ENCODE data around the gene HPX. TPM values are rescaled to one million over a fixed set of nuclear protein-coding genes. Genes with fewer than 3 reads are reported as not detected.

HPX gene
- total and polyA plus RNA-seq, 4 donors = 2,251 to 9,224 (median 5,760) TPM

DNA sequence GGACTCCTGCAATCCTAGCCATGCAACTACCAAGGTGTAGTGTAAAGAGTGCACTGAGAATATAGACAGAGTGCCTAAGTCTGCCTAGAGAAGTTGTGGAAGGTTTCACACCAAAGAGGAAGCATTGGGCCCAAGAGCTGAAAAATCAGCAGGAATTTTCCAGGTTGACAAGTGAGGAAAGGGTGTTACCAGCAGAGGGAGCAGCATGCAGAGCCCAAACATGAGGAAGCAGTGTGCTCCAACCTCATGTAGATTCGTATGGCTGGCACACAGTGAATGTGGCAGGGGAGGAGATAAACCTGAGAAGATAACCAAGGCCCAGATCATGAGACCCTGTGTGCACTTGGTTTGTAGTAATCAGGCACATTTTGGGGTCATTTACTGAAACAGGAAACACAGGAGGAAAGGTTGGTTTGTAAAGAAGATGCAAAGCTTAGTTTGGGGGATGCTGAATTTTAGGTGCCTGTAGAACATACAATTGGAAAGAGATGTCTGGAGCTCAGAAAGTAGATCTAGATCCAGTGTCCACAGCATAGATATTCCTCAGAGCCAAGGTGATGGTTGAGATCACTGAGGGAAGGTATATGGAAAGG lies 1.7 kb downstream of the HPX start:
- no peaks in the 10 kb centered on the region for H3K9me3 ChIP-seq (ENCODE audit: control insufficient read depth in 4 of 4, low read length in 3 of 4)
- 0% methylated on average over 1 of the region's 1 CpG for WGBS
- DNase-seq (ENCODE audit: low spot score) = peak; percentile 56
- H3K4me3 ChIP-seq (ENCODE audit: low read depth in 1 of 3, low read length in 3 of 3) = peak overlapping the region; percentile 66 to 98 (median 97)
- H3K4me1 ChIP-seq (ENCODE audit: control insufficient read depth in 4 of 4, insufficient read depth in 4 of 4, low read length in 3 of 4) = peaks cover 2 to 57% (median 36%) of the 10 kb centered on the region in 4 donors
- H3K36me3 ChIP-seq (ENCODE audit: control insufficient read depth in 4 of 4, insufficient read depth in 3 of 4, low read depth in 1 of 4, low read length in 3 of 4) = peaks cover 3 to 32% (median 21%) of the 10 kb centered on the region in 4 donors
- H3K9ac ChIP-seq (ENCODE audit: low read depth in 1 of 2, low read length in 2 of 2) = peak overlapping the region; percentile 79 to 80
- no peak for TF ChIP-seq GABPA (IDR thresholded peaks at IDR 0.05 in 1 of 2, conservative IDR thresholded peaks at IDR 0.05 in 1 of 2)
- no peak for TF ChIP-seq REST (IDR thresholded peaks at IDR 0.05)
- peak; percentile 50 for TF ChIP-seq MAX (IDR thresholded peaks at IDR 0.05)
- peak; percentile 51 for TF ChIP-seq CTCF (IDR thresholded peaks at IDR 0.05; ENCODE audit: low read depth, low read length, missing input control)
- peak; percentile 73 to 84 for TF ChIP-seq RAD21 (IDR thresholded peaks at IDR 0.05)
- no peaks in the 10 kb centered on the region for H3K27me3 ChIP-seq (ENCODE audit: control insufficient read depth in 4 of 4, insufficient read depth in 4 of 4, low read length in 3 of 4)
- peak overlapping the region; percentile 52 to 83 for H3K27ac ChIP-seq (ENCODE audit: low read depth in 1 of 2, low read length in 2 of 2)

GRCh38 chr11:6437993-6438392 lies 2.8 kb downstream of the HPX start:
- H3K4me3 ChIP-seq (ENCODE audit: low read depth in 1 of 3, low read length in 3 of 3) = peak overlapping the region; percentile 66 to 98 (median 97)
- no peak overlapping the region for H3K9ac ChIP-seq (ENCODE audit: low read depth in 1 of 2, low read length in 2 of 2)
- no peaks in the 10 kb centered on the region for H3K9me3 ChIP-seq (ENCODE audit: control insufficient read depth in 4 of 4, low read length in 3 of 4)
- no peak overlapping the region for H3K27ac ChIP-seq (ENCODE audit: low read depth in 1 of 2, low read length in 2 of 2)
- no peak for DNase-seq (ENCODE audit: low spot score)
- H3K27me3 ChIP-seq (ENCODE audit: control insufficient read depth in 4 of 4, insufficient read depth in 4 of 4, low read length in 3 of 4) = no peaks in the 10 kb centered on the region
- peaks cover 2 to 46% (median 29%) of the 10 kb centered on the region in 4 donors for H3K4me1 ChIP-seq (ENCODE audit: control insufficient read depth in 4 of 4, insufficient read depth in 4 of 4, low read length in 3 of 4)
- TF ChIP-seq REST (IDR thresholded peaks at IDR 0.05) = no peak
- WGBS = 29% methylated on average over 3 of the region's 3 CpGs
- peaks cover 3 to 32% (median 21%) of the 10 kb centered on the region in 4 donors for H3K36me3 ChIP-seq (ENCODE audit: control insufficient read depth in 4 of 4, insufficient read depth in 3 of 4, low read depth in 1 of 4, low read length in 3 of 4)

Measured in liver (tissue), 9 donors.